CD4-positive, alpha-beta T cell (primary cell): ENCODE measurements around the gene WDR54. TPM values are rescaled to one million over a fixed set of nuclear protein-coding genes. Genes with fewer than 3 reads are reported as not detected.

Experiments
- ATAC-seq: fragments of 200-7000 bp; cut with Tn5 transposase; one replicate; pipeline ENCODE4 v1.10.0; 2022; ENCODE audit warnings: mild to moderate bottlenecking; ENCODE audit not compliant: poor library complexity
- CTCF ChIA-PET: fragments of 350-600 bp; sonication (Branson Sonifier 250); formaldehyde crosslinking; loops from one replicate; lab custom pipeline; 2021; ENCODE audit warnings: antibody characterized with exemption, inconsistent platforms; lab: Charles Lee
- POLR2A ChIA-PET: fragments of 350-600 bp; sonication (Branson Sonifier 250); formaldehyde crosslinking; loops from one replicate; lab custom pipeline; 2021; ENCODE audit warnings: antibody characterized with exemption, inconsistent platforms; lab: Charles Lee
- DNase-seq, 14 experiments: peaks; one replicate each; pipeline ENCODE4 v3.0.0-alpha.2; 2013 to 2020; ENCODE audit warnings: mixed read lengths in 2 of 14
- H3K27ac ChIP-seq, 2 donors: one replicate each; pipeline versions ENCODE4 v1.5.1 to v1.7.0; 2013; ENCODE audit warnings: low read length in 2 of 2, low read depth in 1 of 2, mild to moderate bottlenecking in 1 of 2
- H3K27me3 ChIP-seq, 2 experiments: 1 replicate in 1 of 2; 2 replicates in 1 of 2; pipeline versions ENCODE4 v1.6.1 to v1.7.0; 2013; ENCODE audit warnings: low read length in 2 of 2, control low read depth in 1 of 2, mild to moderate bottlenecking in 1 of 2, moderate library complexity in 1 of 2; ENCODE audit not compliant: insufficient read depth in 2 of 2, control insufficient read depth in 1 of 2
- H3K36me3 ChIP-seq: one replicate; pipeline ENCODE4 v1.6.1; 2013; ENCODE audit warnings: low read length, control low read depth; ENCODE audit not compliant: insufficient read depth
- H3K4me1 ChIP-seq: one replicate; pipeline ENCODE4 v1.6.1; 2013; ENCODE audit warnings: low read length, control low read depth; ENCODE audit not compliant: insufficient read depth
- H3K4me3 ChIP-seq: one replicate; pipeline ENCODE4 v1.5.1; 2013; ENCODE audit warnings: mild to moderate bottlenecking, low read length, moderate library complexity
- H3K9me3 ChIP-seq, 2 experiments: 1 replicate in 1 of 2; 2 replicates in 1 of 2; pipeline versions ENCODE4 v1.6.1 to v1.7.0; 2013; ENCODE audit warnings: low read length in 2 of 2, mild to moderate bottlenecking in 2 of 2, control low read depth in 1 of 2, moderate library complexity in 1 of 2; ENCODE audit not compliant: control insufficient read depth in 1 of 2, insufficient read depth in 1 of 2
- H3K27ac Mint-ChIP-seq: one replicate; pipeline ENCODE4 v1.8.0; 2020; ENCODE audit warnings: mixed read lengths
- H3K27me3 Mint-ChIP-seq: one replicate; pipeline ENCODE4 v1.8.0; 2021; ENCODE audit warnings: mixed read lengths
- H3K36me3 Mint-ChIP-seq: one replicate; pipeline ENCODE4 v1.8.0; 2021; ENCODE audit warnings: low read depth, mixed read lengths
- H3K4me1 Mint-ChIP-seq: one replicate; pipeline ENCODE4 v1.8.0; 2021; ENCODE audit warnings: low read depth, mixed read lengths
- H3K4me3 Mint-ChIP-seq: one replicate; pipeline ENCODE4 v1.8.0; 2020; ENCODE audit warnings: mild to moderate bottlenecking, mixed read lengths
- H3K9me3 Mint-ChIP-seq: one replicate; pipeline ENCODE4 v1.8.0; 2020; ENCODE audit warnings: mixed read lengths
- CTCF ChIP-seq: fragments of 200-600 bp; IDR thresholded peaks from one replicate; pipeline ENCODE4 v1.8.0; 2022; ENCODE audit warnings: antibody characterized with exemption, mild to moderate bottlenecking
- intact Hi-C, 2 experiments: fragments of 100-400 bp; cut with DNase I in 1 of 2; cut with micrococcal nuclease in 1 of 2; formaldehyde crosslinking; loops; one replicate each; pipeline versions ENCODE4 v1.15.1 to v1.9.0; 2023 to 2025; cut with DNase I, micrococcal nuclease
- total RNA-seq, 174 experiments: library from RNA in 2 of 174; stranded (reverse) in 2 of 174; gene quantifications; one replicate each; pipeline ENCODE4 v1.2.3 and lab custom pipeline; 2021 to 2026

The WDR54 gene
- total RNA-seq, 2 experiments from 2014 or later: 21.7 to 25.1 TPM

GRCh38 chr2:74373985-74374384 lies 47.5 kb upstream of the WDR54 start:
- intact Hi-C loops: no loop called here
- Histone ChIP-seq H3K9me3 (no peaks in the 10 kb centered on the region), H3K27ac (no peak overlapping the region), H3K27me3 (no peaks in the 10 kb centered on the region), H3K4me3 (no peak overlapping the region), H3K36me3 (peaks cover 59% of the 10 kb centered on the region), H3K4me1 (peaks cover 6% of the 10 kb centered on the region)
- ATAC-seq: no peak
- no peak overlapping the region for H3K4me3 Mint-ChIP-seq
- CTCF ChIA-PET: no interaction called here
- no peak for TF ChIP-seq CTCF
- peaks cover 71% of the 10 kb centered on the region for H3K36me3 Mint-ChIP-seq
- H3K27me3 Mint-ChIP-seq: no peaks in the 10 kb centered on the region
- H3K9me3 Mint-ChIP-seq: no peaks in the 10 kb centered on the region
- POLR2A ChIA-PET: no interaction called here
- no peak for DNase-seq
- peaks cover 6% of the 10 kb centered on the region for H3K4me1 Mint-ChIP-seq
- no peak overlapping the region for H3K27ac Mint-ChIP-seq

- no peak overlapping the region for H3K4me3 ChIP-seq
- no peak for ATAC-seq
- DNase-seq: no peak
- no peak for TF ChIP-seq CTCF
- Mint-ChIP-seq H3K36me3 (peaks cover 65% of the 10 kb centered on the region), H3K9me3 (no peaks in the 10 kb centered on the region), H3K27me3 (no peaks in the 10 kb centered on the region), H3K27ac (no peak overlapping the region), H3K4me3 (no peak overlapping the region), H3K4me1 (peaks cover 8% of the 10 kb centered on the region)
- H3K9me3 ChIP-seq: no peaks in the 10 kb centered on the region
- H3K4me1 ChIP-seq: peaks cover 11% of the 10 kb centered on the region
- intact Hi-C loops: no loop called here
- POLR2A ChIA-PET: no interaction called here
- no peak overlapping the region for H3K27ac ChIP-seq
- CTCF ChIA-PET: no interaction called here
- no peaks in the 10 kb centered on the region for H3K27me3 ChIP-seq
- peaks cover 54% of the 10 kb centered on the region for H3K36me3 ChIP-seq
Measured at GRCh38 chr2:74374509-74375205, 46.9 kb upstream of the WDR54 start.

GRCh38 chr2:74375838-74376237 lies 45.7 kb upstream of the WDR54 start:
- H3K4me3 Mint-ChIP-seq: no peak overlapping the region
- intact Hi-C loops: no loop called here
- Histone ChIP-seq H3K4me1 (peaks cover 23% of the 10 kb centered on the region), H3K27ac (no peak overlapping the region), H3K4me3 (no peak overlapping the region), H3K36me3 (peaks cover 43% of the 10 kb centered on the region), H3K27me3 (no peaks in the 10 kb centered on the region), H3K9me3 (no peaks in the 10 kb centered on the region)
- H3K27me3 Mint-ChIP-seq: no peaks in the 10 kb centered on the region
- ChIA-PET CTCF (no interaction called here), POLR2A (no interaction called here)
- peaks cover 20% of the 10 kb centered on the region for H3K4me1 Mint-ChIP-seq
- ATAC-seq (no peak), DNase-seq (no peak)
- no peak for TF ChIP-seq CTCF
- H3K36me3 Mint-ChIP-seq: peaks cover 59% of the 10 kb centered on the region
- H3K9me3 Mint-ChIP-seq: no peaks in the 10 kb centered on the region
- no peak overlapping the region for H3K27ac Mint-ChIP-seq
